HG03558 (cell line): Measurements from ENCODE around the gene FOXP1.

ENCODE experiments used
- ATAC-seq: cut with Tn5 transposase; IDR thresholded peaks from one replicate; pipeline ENCODE4 v1.9.1; 2021; ENCODE audit warnings: moderate number of reproducible peaks; ENCODE audit not compliant: unreplicated experiment; ENCODE audit errors: extremely low read depth

Gene FOXP1

GRCh38 chr3:71172951-71173350 is 410.6 kb downstream of the FOXP1 start:
- ATAC-seq = no peak

DNA sequence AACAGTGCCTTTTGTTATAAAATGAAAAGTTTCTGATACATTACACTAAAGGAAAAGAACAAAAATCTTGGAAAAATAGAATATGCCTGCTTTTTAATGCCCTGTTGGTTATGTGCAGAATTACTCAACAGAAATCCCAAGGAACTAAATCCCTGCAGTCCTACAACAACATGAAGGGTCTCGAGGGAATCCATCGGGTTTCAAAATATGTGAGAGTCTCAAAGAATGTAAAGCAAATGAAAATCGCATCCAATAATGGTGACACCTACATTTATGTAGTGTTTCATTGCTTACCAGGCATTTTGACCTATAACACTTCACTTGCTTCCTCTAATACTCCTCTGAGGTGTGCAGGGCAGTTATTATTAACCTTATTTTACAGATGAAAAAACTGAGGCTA is 411.3 kb downstream of the FOXP1 start:
- ATAC-seq = no peak

DNA sequence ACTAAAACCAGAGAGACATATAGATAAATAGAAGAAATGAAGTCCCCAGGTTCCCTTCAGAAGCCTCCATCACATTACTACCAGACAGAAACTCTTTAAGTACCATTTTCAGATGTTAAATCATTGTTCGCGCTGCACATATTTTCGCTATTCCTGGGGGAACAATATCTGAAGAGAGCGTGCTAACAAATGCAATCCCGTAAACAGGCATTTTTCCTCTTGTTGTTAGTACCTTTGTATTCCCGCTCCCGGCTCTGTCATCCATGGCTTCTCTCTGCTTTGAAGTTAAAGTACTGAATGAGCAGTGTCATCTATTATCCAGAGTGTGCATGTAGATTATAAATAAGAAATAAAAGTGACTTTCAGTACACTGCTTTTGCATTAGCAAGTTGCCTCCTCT is 412.3 kb downstream of the FOXP1 start:
- no peak for ATAC-seq

DNA sequence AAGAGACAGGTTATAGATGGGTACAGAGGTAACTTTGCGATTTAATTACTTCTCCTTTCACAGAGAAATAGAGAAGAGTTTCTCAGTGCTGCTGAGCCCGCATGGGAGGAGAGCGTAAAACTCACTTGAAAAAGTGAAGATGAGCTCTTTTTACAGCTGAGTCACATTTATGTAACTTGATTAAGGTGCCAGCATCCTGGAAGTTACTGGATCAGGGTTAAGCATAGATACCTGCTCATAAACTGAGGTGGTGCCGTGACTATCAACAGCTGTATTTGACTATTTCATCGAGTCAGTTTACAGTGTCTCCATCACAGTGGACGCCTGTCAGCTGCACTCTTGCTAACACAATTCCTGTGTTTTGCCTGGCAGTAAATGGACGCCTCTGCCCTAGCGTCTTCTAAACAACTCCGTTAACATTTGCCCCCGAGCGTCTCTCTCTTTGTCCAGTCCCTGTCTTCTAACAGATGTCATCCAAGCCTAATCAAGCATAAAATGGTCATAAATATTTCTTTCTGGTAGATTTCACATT is 414.6 kb downstream of the FOXP1 start:
- no peak for ATAC-seq

DNA sequence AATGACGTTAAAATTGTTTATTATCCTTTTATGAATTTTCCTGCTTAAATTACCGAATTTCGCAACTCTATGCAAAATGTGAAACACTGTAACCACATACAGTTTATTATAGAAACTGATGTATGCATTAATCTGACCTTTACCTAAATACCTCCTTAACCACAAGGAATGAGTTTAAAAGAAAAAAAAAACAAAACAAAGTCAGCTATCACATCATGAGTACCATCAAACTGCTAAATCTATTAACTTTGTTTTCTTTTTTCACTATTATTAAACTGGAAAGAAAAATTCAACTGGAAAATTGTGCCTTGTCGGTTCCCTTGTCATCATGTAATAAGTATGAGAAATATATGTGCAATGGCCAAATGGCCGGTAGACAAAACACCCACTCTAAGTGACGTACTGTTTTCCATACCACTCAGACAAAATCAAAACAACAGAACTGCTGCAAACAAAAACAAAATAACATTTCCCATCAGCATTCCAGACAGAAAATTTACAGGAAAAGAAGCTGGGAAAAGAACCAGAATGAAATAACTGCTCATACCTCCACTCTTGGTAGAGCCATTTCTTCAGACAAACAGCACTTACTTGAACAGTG is 415.3 kb downstream of the FOXP1 start:
- ATAC-seq = no peak

GRCh38 chr3:71166339-71167240 is 416.9 kb downstream of the FOXP1 start:
- ATAC-seq = no peak

DNA sequence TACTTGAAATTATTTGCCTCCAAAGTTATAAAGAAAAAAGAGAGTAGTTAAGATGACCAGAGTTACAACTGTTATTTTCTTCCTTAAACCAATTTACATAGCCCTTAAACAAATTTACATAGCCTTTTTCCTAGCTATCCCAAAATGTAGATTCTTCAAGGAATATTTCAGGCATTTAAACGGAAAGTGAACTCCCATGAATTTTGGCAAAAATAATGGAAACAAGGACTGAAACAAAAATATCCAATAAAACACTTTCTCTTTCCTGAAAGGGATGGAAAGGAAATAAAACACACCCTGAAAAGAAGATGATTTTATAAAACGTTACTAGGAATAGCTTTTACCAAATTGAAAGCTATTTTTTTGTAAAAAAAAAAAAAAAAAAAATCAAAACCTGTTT is 418.6 kb downstream of the FOXP1 start:
- no peak for ATAC-seq

- ATAC-seq = no peak
Observed at GRCh38 chr3:71163198-71163918, 420.2 kb downstream of the FOXP1 start.

DNA sequence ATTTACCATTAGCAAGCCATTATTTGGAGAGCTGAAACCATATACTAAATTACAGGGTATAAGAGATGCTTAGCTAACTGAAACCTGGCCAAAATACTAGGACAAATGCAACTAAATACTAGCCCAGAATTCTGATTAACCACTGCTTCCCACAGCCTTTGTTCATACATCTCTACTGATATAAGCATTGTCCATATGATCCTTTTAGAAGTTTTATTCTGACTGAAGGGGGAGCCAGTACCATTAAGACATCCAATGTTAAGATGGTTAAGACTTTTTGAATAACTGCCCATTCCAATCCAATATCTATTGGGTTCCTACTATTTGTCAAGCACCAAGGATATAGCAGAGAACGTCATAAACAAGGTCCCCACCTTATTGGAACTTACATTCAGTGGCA is 421.3 kb downstream of the FOXP1 start:
- no peak for ATAC-seq

- no peak for ATAC-seq
Observed at GRCh38 chr3:71160785-71161546, 422.6 kb downstream of the FOXP1 start.

GRCh38 chr3:71156062-71156665 is 427.4 kb downstream of the FOXP1 start:
- ATAC-seq = no peak

- ATAC-seq = no peak
Observed at GRCh38 chr3:71154846-71155245, 428.7 kb downstream of the FOXP1 start.

DNA sequence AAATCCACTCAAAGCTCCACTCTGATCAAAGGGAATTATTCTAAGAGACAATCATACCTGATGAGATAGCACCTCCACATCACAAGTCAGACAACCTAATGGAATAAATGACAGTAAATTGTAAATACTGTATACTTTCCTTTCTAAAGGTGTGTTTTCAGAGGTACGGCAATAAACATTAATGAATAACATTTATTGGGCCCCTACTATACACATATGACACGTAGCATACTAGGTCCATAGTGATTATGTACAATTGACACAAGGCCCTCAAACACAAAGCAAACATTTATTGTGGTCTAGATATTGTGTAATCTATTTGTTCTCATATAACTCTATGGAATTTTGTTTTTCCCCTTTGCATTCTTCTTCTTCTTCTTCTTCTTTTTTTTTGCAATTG is 429.8 kb downstream of the FOXP1 start:
- ATAC-seq = no peak

- ATAC-seq = no peak
Observed at GRCh38 chr3:71152892-71153265, 430.6 kb downstream of the FOXP1 start.

- no peak for ATAC-seq
Observed at GRCh38 chr3:71152039-71152891, 431.3 kb downstream of the FOXP1 start.

GRCh38 chr3:71149959-71150954 is 433.3 kb downstream of the FOXP1 start:
- ATAC-seq = peak; percentile 64

DNA sequence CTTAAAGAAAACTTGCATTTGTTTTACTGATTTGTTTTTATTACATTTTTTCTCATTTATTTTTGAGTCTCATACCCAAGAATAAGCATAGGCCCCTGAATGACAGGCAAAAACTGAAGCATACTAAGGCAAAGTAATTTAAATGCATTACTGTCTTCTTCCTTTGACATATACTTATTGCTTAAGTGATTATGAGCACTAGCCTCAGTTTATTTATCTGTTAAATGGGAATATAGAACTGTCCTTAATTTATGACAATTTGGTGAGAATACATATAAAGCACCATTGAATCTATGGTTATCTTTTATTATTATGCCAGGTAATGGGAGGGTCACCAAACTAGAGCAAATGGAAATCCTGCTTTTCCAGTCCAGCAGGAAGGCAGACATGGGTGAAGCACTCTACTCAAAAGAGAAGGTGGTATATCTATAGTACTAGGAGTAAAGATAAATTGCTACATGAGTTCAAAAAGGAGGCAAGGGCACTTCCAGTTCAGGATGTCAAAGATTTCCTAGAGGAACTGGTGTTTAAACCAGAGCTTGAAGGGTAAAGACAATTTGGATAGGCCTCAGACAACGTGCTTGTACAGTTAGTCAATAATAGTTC is 435.0 kb downstream of the FOXP1 start:
- ATAC-seq = no peak
